PFSK-1 (cell line): Measurements from ENCODE around the gene CCL13.

Experiments
- FOXP2 ChIP-seq: optimal IDR thresholded peaks from 2 replicates; pipeline ENCODE3; 2011; ENCODE audit warnings: borderline replicate concordance, control low read depth, inconsistent platforms; ENCODE audit not compliant: insufficient read depth; ENCODE audit errors: extremely low read length, extremely low read depth
- POLR2AphosphoS5 ChIP-seq: IDR thresholded peaks from 2 replicates; pipeline ENCODE4 v1.6.1; 2012; ENCODE audit warnings: low read depth, mild to moderate bottlenecking, control low read depth, low read length, moderate library complexity
- REST ChIP-seq, 2 experiments: IDR thresholded peaks; 2 replicates each; pipeline versions ENCODE4 v1.6.1 to v1.8.0; 2011 to 2012; ENCODE audit warnings: low read depth in 2 of 2, low read length in 2 of 2, control low read depth in 1 of 2, inconsistent platforms in 1 of 2, mild to moderate bottlenecking in 1 of 2, moderate library complexity in 1 of 2; ENCODE audit not compliant: insufficient read depth in 1 of 2
- SIN3A ChIP-seq: IDR thresholded peaks from 2 replicates; pipeline ENCODE4 v1.6.1; 2012; ENCODE audit warnings: mild to moderate bottlenecking, low read length, moderate library complexity, borderline replicate concordance; ENCODE audit not compliant: insufficient read depth
- TAF1 ChIP-seq: IDR thresholded peaks from 2 replicates; pipeline ENCODE4 v1.6.1; 2012; ENCODE audit warnings: low read length, control low read depth, borderline replicate concordance; ENCODE audit not compliant: insufficient read depth

The CCL13 gene

GRCh38 chr17:34351096-34351495 is 5.2 kb upstream of the CCL13 start:
- TF ChIP-seq REST (IDR thresholded peaks at IDR 0.05; ENCODE audit: insufficient read depth in 1 of 2, low read depth in 2 of 2, low read length in 2 of 2) (no peak), TAF1 (no peak), POLR2AphosphoS5 (no peak), SIN3A (no peak), FOXP2 (no peak)

- TF ChIP-seq POLR2AphosphoS5 (no peak), TAF1 (no peak), FOXP2 (no peak), SIN3A (no peak), REST (IDR thresholded peaks at IDR 0.05; ENCODE audit: insufficient read depth in 1 of 2, low read depth in 2 of 2, low read length in 2 of 2) (no peak)
Measured at GRCh38 chr17:34352191-34352590, 4.1 kb upstream of the CCL13 start.

GRCh38 chr17:34354637-34355036 is 1.6 kb upstream of the CCL13 start:
- TF ChIP-seq TAF1 (no peak), POLR2AphosphoS5 (no peak), FOXP2 (no peak), REST (IDR thresholded peaks at IDR 0.05; ENCODE audit: insufficient read depth in 1 of 2, low read depth in 2 of 2, low read length in 2 of 2) (no peak)

GRCh38 chr17:34357398-34357797 is 1.1 kb downstream of the CCL13 start:
- no peak for TF ChIP-seq TAF1
- no peak for TF ChIP-seq POLR2AphosphoS5
- TF ChIP-seq FOXP2: no peak
- no peak for TF ChIP-seq SIN3A
- no peak for TF ChIP-seq REST (IDR thresholded peaks at IDR 0.05; ENCODE audit: insufficient read depth in 1 of 2, low read depth in 2 of 2, low read length in 2 of 2)

- no peak for TF ChIP-seq POLR2AphosphoS5
- no peak for TF ChIP-seq SIN3A
- TF ChIP-seq FOXP2: no peak
- TF ChIP-seq REST (IDR thresholded peaks at IDR 0.05; ENCODE audit: insufficient read depth in 1 of 2, low read depth in 2 of 2, low read length in 2 of 2): no peak
Measured at GRCh38 chr17:34358631-34359030, 2.4 kb downstream of the CCL13 start.
